ENCODE results near the gene RBBP5.

GRCh38 chr1:205043866-205044265 lies 77.9 kb downstream of the RBBP5 start:
- TF ChIP-seq CTCF (conservative IDR thresholded peaks at IDR 0.05) (no peak), EZH2 (IDR thresholded peaks at IDR 0.05; ENCODE audit: low read depth) (no peak)
